ENCODE measurements around the gene ADM2.
A peak's percentile ranks its signal among the peaks of the same experiment; 100 is the strongest.

ADM2 gene

GRCh38 chr22:50485221-50486131 is 4.1 kb downstream of the ADM2 start:
- DNase-seq (ENCODE audit: low spot score), result no peak

- no peak for DNase-seq (ENCODE audit: low spot score)
Measured at GRCh38 chr22:50486561-50487289, 5.4 kb downstream of the ADM2 start, which contains the start of gene MIOX. Gene MIOX (plus strand): TSS chr22:50486859. CDS start chr22:50486898, 39 bp downstream.

- DNase-seq (ENCODE audit: low spot score), result no peak
Measured at GRCh38 chr22:50487290-50488005, 6.1 kb downstream of the ADM2 start.

- no peak for DNase-seq (ENCODE audit: low spot score)
Measured at GRCh38 chr22:50488006-50488677, 6.8 kb downstream of the ADM2 start.

- no peak for DNase-seq (ENCODE audit: low spot score)
Measured at GRCh38 chr22:50488886-50489285, 7.5 kb downstream of the ADM2 start.

GRCh38 chr22:50489363-50490243 is 8.3 kb downstream of the ADM2 start:
- no peak for DNase-seq (ENCODE audit: low spot score)

GRCh38 chr22:50490531-50491308 is 9.4 kb downstream of the ADM2 start:
- no peak for DNase-seq (ENCODE audit: low spot score)

GRCh38 chr22:50497093-50497492 is 15.8 kb downstream of the ADM2 start:
- no peak for DNase-seq (ENCODE audit: low spot score)

- peak; percentile 45 for DNase-seq (ENCODE audit: low spot score)
Measured at GRCh38 chr22:50498322-50498890, 17.1 kb downstream of the ADM2 start.

GRCh38 chr22:50500452-50500851 is 19.1 kb downstream of the ADM2 start:
- DNase-seq (ENCODE audit: low spot score), result no peak

- DNase-seq (ENCODE audit: low spot score), result no peak
Measured at GRCh38 chr22:50502096-50502495, 20.8 kb downstream of the ADM2 start.

- no peak for DNase-seq (ENCODE audit: low spot score)
Measured at GRCh38 chr22:50502628-50503474, 21.5 kb downstream of the ADM2 start.

GRCh38 chr22:50503475-50504145 is 22.3 kb downstream of the ADM2 start:
- DNase-seq (ENCODE audit: low spot score), result no peak

GRCh38 chr22:50504369-50505211 is 23.2 kb downstream of the ADM2 start:
- no peak for DNase-seq (ENCODE audit: low spot score)

GRCh38 chr22:50505276-50505775 is 24.0 kb downstream of the ADM2 start:
- no peak for DNase-seq (ENCODE audit: low spot score)

GRCh38 chr22:50505776-50506610 is 24.6 kb downstream of the ADM2 start:
- DNase-seq (ENCODE audit: low spot score), result no peak

Data from hematopoietic multipotent progenitor cell treated with erythropoietin and hydrocortisone succinate and interleukin-3 and kit ligand, for 17 days (in vitro differentiated cells).